C4-2B (cell line): ENCODE measurements around the gene MRC2.

Source experiments
- CTCF ChIP-seq: fragments of 450-650 bp; conservative IDR thresholded peaks from 2 replicates; pipeline ENCODE4 v1.5.1; 2017; ENCODE audit warnings: mild to moderate bottlenecking
- ZFX ChIP-seq: fragments of 450-650 bp; IDR thresholded peaks from 2 replicates; pipeline ENCODE4 v1.6.1; 2017

GRCh38 chr17:62665599-62665998 lies 38.1 kb downstream of the MRC2 start:
- TF ChIP-seq CTCF (no peak), ZFX (no peak)
